Embryonic facial prominence (tissue), 1 donor: ENCODE data around the gene ITLN1.
"Not testable (repeated sequence)": the region's sequence is repeated elsewhere in the genome, so short reads cannot be mapped to it uniquely, and the experiment has no call there.

Source experiments
- DNase-seq: peaks from one replicate; pipeline ENCODE4 v3.0.0-alpha.2; 2016; ENCODE audit errors: extremely low spot score

ITLN1 gene

DNA sequence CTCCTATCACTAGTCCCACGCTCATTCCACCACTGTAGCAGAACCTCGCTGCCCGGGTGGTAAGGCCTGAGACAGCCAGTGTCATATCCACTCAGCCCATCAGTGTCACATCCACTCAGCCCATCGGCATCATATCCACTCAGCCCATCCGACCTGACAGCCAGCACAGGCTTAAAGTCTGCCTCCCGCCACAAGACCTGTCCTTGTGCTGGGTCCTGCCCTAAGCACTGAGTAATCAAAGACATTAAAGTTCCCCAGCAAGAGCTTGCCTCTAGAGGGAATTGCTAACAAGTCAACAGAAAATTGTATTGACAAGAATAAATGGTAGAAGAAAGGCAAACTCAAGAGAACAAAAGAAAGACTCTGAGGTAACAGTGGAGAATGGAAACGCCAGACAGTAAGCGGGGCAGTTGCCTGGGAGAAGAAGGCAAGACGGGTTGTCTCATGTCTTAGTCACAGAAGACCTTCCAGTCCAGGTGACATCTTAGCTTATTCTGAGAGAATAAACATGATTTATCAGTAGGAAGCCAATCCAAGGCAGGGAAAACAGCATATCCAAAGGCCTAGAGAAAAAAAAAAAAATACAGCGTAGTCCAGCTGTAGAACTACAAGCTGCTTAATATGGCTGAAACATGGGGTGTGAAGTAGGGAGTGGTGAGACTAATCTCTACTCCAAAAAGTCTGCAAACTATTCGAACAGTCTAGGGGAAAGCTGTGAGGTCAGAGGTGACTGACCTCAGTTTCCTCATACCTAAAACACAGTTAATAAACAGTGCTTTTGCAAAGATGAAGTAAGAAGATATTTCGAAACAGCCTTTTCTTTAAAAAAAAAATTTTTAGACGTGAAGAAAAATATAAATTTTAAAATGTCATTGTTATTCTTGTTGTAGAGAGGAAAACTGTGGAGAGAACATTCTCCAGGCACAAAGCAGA, 1.1 kb downstream of the ITLN1 start:
- no peak for DNase-seq

DNA sequence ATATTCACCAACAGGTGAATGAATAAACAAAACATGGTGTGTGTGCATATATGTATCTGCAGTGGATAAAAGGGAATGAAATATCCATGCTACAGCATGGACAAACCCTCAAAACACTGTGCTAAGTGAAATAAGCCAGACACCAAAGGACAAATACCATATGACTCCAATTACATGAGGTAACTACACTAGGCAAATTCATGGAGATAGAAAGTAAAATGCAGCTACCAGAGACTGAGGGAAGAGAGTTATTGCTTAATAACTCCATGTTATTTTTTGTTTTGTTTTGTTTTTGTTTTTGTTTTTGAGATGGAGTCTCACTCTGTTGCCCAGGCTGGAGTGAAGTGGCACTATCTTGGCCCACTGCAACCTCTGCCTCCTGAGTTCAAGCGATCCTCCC, 2.4 kb downstream of the ITLN1 start:
- DNase-seq = no peak

- not testable (repeated sequence) for DNase-seq
Measured at GRCh38 chr1:160881264-160881663, 3.7 kb downstream of the ITLN1 start.

DNA sequence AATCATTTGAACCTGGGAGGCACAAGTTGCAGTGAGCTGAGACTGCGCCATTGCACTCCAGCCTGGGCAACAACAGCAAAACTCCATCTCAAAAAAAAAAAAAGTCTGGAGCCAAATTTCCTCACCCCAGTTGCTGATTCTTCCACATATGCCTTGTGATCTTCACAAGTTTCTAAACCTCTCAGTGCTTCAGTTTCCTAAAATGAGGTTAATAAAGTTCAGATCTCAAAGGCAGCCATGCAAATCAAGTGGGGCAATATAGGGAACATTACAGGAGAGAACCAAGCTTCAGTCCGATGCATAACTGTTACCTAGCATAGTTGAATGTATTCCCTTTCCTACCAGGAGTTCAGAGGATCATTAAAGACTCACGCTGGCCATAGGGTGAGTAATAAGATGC, 4.8 kb downstream of the ITLN1 start:
- DNase-seq = no peak

DNA sequence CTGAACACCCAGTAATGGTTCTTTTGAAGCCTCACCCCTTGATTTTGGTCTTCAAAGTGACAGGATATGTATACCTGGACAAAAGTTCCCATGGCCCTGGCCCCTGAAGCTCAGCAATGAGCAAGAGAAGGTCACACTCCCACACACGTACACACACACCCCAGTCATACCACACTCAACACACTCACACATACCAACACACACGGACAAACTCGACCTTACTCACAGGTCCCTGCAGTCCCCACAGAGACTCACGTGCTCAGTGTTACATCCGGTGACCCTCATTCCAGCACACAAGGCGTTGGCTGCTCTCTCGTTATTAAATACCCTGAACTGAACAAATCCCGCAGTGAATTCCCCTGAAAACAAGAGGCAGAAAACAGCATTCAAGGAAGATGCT, 5.9 kb downstream of the ITLN1 start:
- no peak for DNase-seq

DNA sequence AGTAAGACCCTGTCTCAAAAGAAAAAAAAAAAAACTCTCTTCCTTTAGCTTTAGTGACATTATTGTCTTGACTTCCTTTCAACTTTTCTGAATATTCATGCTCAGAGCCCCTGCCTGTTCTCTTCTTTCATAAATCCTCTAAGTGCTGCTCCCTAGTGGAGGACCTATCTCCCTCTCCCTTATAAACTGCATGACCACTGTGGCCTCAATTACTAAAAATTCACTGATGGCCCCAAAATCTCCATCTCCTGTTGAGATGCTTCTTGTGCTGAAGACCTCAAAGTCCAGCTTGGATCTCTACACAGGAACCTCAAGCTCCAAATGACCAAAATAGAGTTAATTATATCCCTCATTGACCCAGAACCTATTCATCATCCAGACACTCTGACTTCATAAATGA, 7.8 kb downstream of the ITLN1 start:
- DNase-seq = no peak

DNA sequence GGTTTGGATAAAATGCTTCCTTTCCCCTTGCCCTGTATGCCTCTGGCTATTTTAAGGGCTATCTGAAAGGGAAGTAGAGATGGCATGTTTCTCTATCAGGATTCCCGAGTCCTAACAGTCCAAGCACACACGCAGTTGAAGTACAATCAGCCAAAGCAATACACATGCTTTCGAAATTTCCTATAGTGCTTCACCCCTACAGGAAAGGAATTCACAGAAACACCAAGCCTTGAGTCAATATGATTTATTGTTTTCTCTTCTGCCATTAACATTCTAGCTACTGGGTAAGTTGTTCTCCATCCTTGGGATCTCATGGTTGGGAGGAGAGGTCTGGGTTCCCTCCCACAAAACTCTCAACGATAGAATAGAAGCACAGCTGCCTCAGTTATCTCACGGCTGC, 8.7 kb downstream of the ITLN1 start:
- no peak for DNase-seq

DNA sequence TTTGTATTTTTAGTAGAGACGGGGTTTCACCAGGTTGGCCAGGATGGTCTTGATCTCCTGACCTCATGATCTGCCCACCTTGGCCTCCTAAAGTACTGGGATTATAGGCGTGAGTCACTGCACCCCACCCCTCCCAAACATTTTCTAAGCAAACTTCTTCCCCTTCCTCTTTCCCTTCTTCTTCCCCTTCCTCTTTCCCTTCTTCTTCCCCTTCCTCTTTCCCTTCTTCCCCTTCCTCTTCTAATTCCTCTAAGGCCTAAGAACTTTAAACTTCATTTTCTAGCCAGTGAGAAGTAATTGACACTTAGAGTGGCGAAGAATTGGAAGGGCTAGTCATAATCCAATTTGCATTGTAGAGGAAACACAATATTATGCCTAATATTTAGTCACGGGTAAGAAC, 9.4 kb downstream of the ITLN1 start:
- not testable (repeated sequence) for DNase-seq

GRCh38 chr1:160874935-160875334, 10.0 kb downstream of the ITLN1 start:
- DNase-seq = no peak

- DNase-seq = no peak
Measured at GRCh38 chr1:160868141-160868540, 16.8 kb downstream of the ITLN1 start.

- DNase-seq = not testable (repeated sequence)
Measured at GRCh38 chr1:160867651-160868050, 17.3 kb downstream of the ITLN1 start.

GRCh38 chr1:160866695-160867260, 18.2 kb downstream of the ITLN1 start:
- DNase-seq = no peak

DNA sequence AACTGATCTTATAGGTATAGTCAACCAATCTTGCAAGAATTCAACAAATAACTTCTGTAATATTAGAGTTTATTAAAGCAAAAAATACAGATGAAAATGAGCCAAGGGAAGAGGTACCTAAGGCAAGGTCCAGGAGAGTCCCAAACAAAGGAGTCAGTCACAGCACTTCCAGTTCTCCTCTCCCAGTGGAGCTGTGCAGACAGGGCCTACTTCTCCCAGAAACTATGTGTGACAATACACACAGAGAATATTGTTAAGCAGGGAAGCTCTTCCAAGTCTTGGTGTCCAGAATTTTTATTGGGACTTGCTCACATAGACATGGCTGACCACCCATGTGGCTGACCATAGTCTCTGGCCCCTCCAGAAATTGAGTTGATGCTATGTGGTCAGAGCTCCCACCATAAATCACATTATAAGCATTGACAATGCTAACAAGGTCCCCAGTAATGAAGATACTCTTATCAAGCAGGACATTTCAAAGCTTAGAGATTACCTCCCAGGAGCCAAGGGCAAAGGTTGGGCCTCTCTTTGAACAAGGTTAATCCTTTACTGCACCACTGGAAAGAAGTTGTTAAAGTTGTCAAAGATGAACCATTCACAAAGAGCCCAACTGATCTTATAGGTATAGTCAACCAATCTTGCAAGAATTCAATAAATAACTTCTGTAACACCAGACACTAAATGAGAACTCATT, 18.8 kb downstream of the ITLN1 start:
- no peak for DNase-seq

DNA sequence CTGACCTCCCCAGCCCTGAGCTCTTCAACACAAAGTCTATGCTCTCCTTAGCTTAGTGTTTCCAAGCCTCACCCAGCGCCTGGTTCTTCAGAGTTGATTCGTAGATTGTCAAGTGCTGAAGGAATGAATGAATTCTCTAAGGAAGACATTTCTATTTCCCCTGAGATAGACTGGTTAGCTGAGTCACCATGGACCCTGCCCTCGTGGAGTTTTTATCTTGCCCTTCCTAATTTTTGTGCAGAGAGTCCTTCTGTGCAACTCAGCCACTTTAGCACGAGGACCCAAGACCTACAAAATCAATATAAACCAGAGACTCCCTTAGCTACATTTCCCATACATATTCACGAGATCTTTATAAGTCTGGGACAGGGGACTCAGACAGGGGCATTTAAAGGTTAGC, 19.6 kb downstream of the ITLN1 start:
- no peak for DNase-seq

GRCh38 chr1:160864173-160864572, 20.8 kb downstream of the ITLN1 start:
- DNase-seq = no peak

- DNase-seq = no peak
Measured at GRCh38 chr1:160863774-160864131, 21.2 kb downstream of the ITLN1 start.

DNA sequence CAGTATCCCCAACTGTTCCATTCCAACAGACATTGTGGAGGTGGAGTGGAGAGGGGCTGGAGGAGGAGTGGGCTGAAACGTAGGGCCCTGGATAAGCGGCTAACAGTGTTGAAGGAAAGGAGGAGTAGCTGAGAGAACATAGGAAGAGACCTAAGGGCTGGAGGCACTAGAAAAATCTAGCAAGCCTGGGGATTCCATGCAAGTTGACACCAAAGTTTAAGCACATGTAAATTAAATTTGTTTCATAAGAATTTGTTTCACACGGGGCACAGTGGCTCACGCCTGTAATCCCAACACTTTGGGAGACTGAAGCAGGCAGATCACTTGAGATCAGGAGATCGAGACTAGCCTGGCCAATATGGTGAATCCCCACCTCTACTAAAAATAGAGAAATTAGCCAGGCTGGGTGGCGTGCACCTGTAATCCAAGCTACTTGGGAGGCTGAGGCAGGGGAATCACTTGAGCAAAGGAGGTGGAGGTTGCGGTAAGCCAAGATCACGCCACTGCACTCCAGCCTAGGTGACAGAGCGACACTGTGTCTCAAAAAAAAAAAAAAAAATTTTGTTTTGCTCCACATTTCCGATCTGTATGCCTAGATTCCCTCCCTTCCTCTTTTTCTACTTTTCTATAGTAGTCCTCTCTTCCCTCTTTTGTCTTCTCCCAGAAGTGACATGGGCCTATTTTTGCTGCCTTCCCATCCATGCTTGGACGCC, 21.8 kb downstream of the ITLN1 start:
- no peak for DNase-seq

DNA sequence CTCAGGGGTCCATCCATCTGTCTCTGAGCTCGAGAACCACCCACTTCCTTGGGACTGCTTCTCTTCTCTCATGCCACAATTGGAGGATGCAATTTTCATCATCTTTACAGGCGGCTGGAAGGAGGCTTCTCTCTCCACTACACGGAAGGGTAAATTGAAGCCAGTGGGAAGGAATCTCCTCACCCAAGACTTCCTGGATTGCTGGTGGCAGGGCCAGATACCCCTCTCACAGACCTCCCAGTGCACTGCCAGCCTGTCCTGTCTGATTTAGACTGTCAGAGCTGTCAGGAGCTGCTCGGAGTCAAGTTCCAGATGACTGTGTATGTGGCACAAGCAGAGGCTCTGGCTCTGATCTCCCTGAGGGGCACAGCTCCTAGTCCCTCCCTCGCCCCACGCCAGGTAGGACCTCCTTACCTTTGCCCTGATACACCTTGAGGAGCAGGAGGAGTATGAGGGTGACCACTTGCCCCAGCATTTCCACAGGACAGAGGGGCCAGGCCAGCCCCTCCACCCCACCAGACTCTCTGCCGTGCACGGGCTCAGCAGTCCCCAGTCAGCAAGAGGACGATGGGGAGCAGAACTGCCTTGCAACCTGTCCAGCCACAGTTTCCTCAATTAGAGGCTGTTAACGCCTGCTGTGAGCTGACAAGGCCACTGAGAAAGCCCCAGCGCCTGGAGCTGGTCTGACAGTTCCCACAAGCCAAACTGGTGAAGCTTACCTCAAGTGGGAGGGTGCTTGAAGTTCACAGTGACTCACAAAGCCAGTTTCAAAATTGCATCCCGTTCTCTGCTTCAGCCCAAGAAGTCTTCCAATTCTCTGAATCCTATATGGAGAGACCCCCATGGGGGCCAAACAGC, 22.5 kb downstream of the ITLN1 start, which contains the start of gene CD244:
TSS of gene CD244 (minus strand) at position 685 of the 858 bp plus-strand sequence. CDS start at position 475, 210 bp downstream.
- no peak for DNase-seq

GRCh38 chr1:160860840-160861505, 24.0 kb downstream of the ITLN1 start:
- no peak for DNase-seq

- DNase-seq = no peak
Measured at GRCh38 chr1:160859166-160859565, 25.8 kb downstream of the ITLN1 start.

DNA sequence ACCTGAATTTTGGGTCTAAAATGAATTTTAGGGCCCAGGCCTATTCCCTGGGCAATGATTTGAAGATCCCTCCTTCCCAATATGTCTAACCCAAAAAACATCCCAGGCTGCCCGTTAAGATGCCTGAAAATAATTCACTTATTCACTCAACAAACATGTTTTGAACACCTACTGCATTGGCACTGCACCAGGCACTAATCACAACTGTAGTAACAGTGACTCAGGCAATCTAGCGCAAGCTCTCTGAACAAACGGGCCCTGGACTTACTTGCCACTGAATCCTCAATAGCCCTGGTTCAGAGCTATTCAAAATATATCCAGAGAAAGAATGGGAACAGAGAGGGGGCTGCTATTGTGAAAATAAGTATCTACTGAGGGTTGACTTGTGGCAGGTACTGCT, 26.5 kb downstream of the ITLN1 start:
- DNase-seq = no peak
